HEK293 (cell line): ENCODE data around the gene SLC6A6.

Source experiments
- CTCF ChIA-PET: fragments of 350-600 bp; formaldehyde crosslinking; extraction: SDS; loops from one replicate; lab custom pipeline; 2021; ENCODE audit warnings: antibody characterized with exemption; lab: Yijun Ruan, JAX
- POLR2A ChIA-PET: fragments of 300-600 bp; formaldehyde crosslinking; extraction: SDS; loops from one replicate; lab custom pipeline; 2020; ENCODE audit warnings: antibody characterized with exemption, inconsistent platforms; lab: Yijun Ruan, JAX
- H3K27ac ChIP-seq: fragments of 200-500 bp; sonication (Bioruptor generic); 2 replicates; pipeline ENCODE4 v1.5.1; 2014; ENCODE audit warnings: low read depth, low read length, control low read depth, inconsistent platforms; ENCODE audit errors: extremely low read depth
- H3K36me3 ChIP-seq, 2 experiments: fragments of 200-500 bp in 1 of 2; sonication (Bioruptor generic) in 1 of 2; 1 replicate in 1 of 2; 2 replicates in 1 of 2; pipeline ENCODE4 v1.5.1; 2014 to 2017; ENCODE audit warnings: inconsistent platforms in 2 of 2, low read length in 2 of 2; ENCODE audit not compliant: control insufficient read depth in 2 of 2, insufficient read depth in 1 of 2
- H3K4me1 ChIP-seq: fragments of 200-500 bp; sonication (Bioruptor generic); 2 replicates; pipeline ENCODE4 v1.5.1; 2014; ENCODE audit warnings: mild to moderate bottlenecking, low read length, inconsistent platforms; ENCODE audit not compliant: control insufficient read depth, insufficient read depth
- H3K4me3 ChIP-seq: 2 replicates; pipeline ENCODE4 v1.5.1; 2011; ENCODE audit warnings: low read depth, mild to moderate bottlenecking, control low read depth, low read length, moderate library complexity
- H3K9me3 ChIP-seq: fragments of 200-500 bp; sonication (Bioruptor generic); 2 replicates; pipeline ENCODE4 v1.5.1; 2014; ENCODE audit warnings: low read depth, low read length, inconsistent platforms; ENCODE audit not compliant: control insufficient read depth, insufficient read depth
- BCL11B ChIP-seq: fragments of 450-650 bp; formaldehyde crosslinking; IDR thresholded peaks from 2 replicates; pipeline ENCODE4 v1.5.1; 2016; ENCODE audit warnings: low read depth, missing biosample characterization, missing genetic modification characterization
- ELK4 ChIP-seq: IDR thresholded peaks from 2 replicates; pipeline ENCODE4 v1.6.1; 2011; ENCODE audit warnings: mild to moderate bottlenecking, low read depth, low read length, borderline replicate concordance
- FEZF1 ChIP-seq: fragments of 450-650 bp; formaldehyde crosslinking; IDR thresholded peaks from 2 replicates; pipeline ENCODE4 v1.5.1; 2016; ENCODE audit warnings: missing biosample characterization, missing genetic modification characterization
- GLI2 ChIP-seq: fragments of 450-650 bp; formaldehyde crosslinking; IDR thresholded peaks from 2 replicates; pipeline ENCODE4; 2017; ENCODE audit warnings: missing biosample characterization, missing genetic modification characterization, low read depth, borderline replicate concordance
- KLF1 ChIP-seq: fragments of 450-650 bp; formaldehyde crosslinking; IDR thresholded peaks from 2 replicates; pipeline ENCODE4 v1.5.1; 2016; ENCODE audit warnings: missing biosample characterization, missing genetic modification characterization
- OVOL3 ChIP-seq: fragments of 450-650 bp; formaldehyde crosslinking; IDR thresholded peaks from 2 replicates; pipeline ENCODE4 v1.5.1; 2016; ENCODE audit warnings: missing biosample characterization, missing genetic modification characterization
- ZBTB21 ChIP-seq: fragments of 450-650 bp; formaldehyde crosslinking; IDR thresholded peaks from 2 replicates; pipeline ENCODE4 v1.5.1; 2017; ENCODE audit warnings: missing biosample characterization, missing genetic modification characterization
- ZNF138 ChIP-seq: fragments of 450-650 bp; formaldehyde crosslinking; IDR thresholded peaks from 2 replicates; pipeline ENCODE4 v1.5.1; 2016; ENCODE audit warnings: missing biosample characterization, missing genetic modification characterization, borderline replicate concordance
- ZNF174 ChIP-seq: fragments of 450-650 bp; formaldehyde crosslinking; IDR thresholded peaks from 2 replicates; pipeline ENCODE4 v1.5.0; 2017; ENCODE audit warnings: missing biosample characterization, mild to moderate bottlenecking, missing genetic modification characterization
- ZNF223 ChIP-seq: fragments of 450-650 bp; formaldehyde crosslinking; IDR thresholded peaks from 2 replicates; pipeline ENCODE4 v1.5.1; 2016; ENCODE audit warnings: missing biosample characterization, missing genetic modification characterization
- ZNF280D ChIP-seq: fragments of 450-650 bp; formaldehyde crosslinking; IDR thresholded peaks from 2 replicates; pipeline ENCODE4 v1.5.1; 2016; ENCODE audit warnings: missing biosample characterization, missing genetic modification characterization
- ZNF362 ChIP-seq: fragments of 450-650 bp; formaldehyde crosslinking; IDR thresholded peaks from 2 replicates; pipeline ENCODE4 v1.5.1; 2016; ENCODE audit warnings: missing biosample characterization, missing genetic modification characterization
- ZNF416 ChIP-seq: fragments of 450-650 bp; formaldehyde crosslinking; IDR thresholded peaks from 2 replicates; pipeline ENCODE4 v1.5.1; 2016; ENCODE audit warnings: missing biosample characterization, missing genetic modification characterization
- ZNF529 ChIP-seq: fragments of 450-650 bp; formaldehyde crosslinking; IDR thresholded peaks from 2 replicates; pipeline ENCODE4 v1.5.1; 2017; ENCODE audit warnings: missing genetic modification characterization, missing biosample characterization; ENCODE audit not compliant: insufficient replicate concordance
- ZNF544 ChIP-seq: fragments of 450-650 bp; formaldehyde crosslinking; IDR thresholded peaks from 2 replicates; pipeline ENCODE4 v1.5.0; 2017; ENCODE audit warnings: missing biosample characterization, missing genetic modification characterization
- ZNF626 ChIP-seq: fragments of 450-650 bp; sonication (Bioruptor Pico); formaldehyde crosslinking; IDR thresholded peaks from 2 replicates; pipeline ENCODE4 v1.5.1; 2018; ENCODE audit warnings: missing biosample characterization, missing genetic modification characterization, inconsistent platforms
- ZNF645 ChIP-seq: fragments of 450-650 bp; formaldehyde crosslinking; IDR thresholded peaks from 2 replicates; pipeline ENCODE4; 2016; ENCODE audit warnings: missing biosample characterization, missing genetic modification characterization
- ZNF664 ChIP-seq: fragments of 450-650 bp; formaldehyde crosslinking; IDR thresholded peaks from 2 replicates; pipeline ENCODE4 v1.5.1; 2016; ENCODE audit warnings: missing biosample characterization, missing genetic modification characterization

Gene SLC6A6

GRCh38 chr3:14507305-14507741 lies 104.9 kb downstream of the SLC6A6 start:
- no peak overlapping the region for H3K4me3 ChIP-seq
- ChIA-PET CTCF (interaction anchor here (2.2 to 2.7 kb wide), 3 partner anchors 10 to 40 kb away, joined by 6 to 34 read pairs (median 14); no protein-coding TSS in a partner anchor), POLR2A (no interaction called here)
- no peaks in the 10 kb centered on the region; the same call in 1 of the 2 replicates for H3K9me3 ChIP-seq
- TF ChIP-seq GLI2 (tag by site-specific recombination) (no peak), ZNF416 (tag by site-specific recombination) (no peak), ELK4 (no peak), ZNF529 (no peak), FEZF1 (tag by site-specific recombination) (no peak), ZNF223 (tag by site-specific recombination) (no peak), ZNF645 (no peak), ZNF174 (tag by site-specific recombination) (no peak), ZNF362 (tag by site-specific recombination) (no peak), ZNF280D (tag by site-specific recombination) (no peak), ZNF138 (tag by site-specific recombination) (no peak), KLF1 (tag by site-specific recombination) (no peak), BCL11B (no peak), ZBTB21 (no peak), OVOL3 (tag by site-specific recombination) (no peak), ZNF626 (no peak)
- no peaks in the 10 kb centered on the region for H3K36me3 ChIP-seq
- H3K27ac ChIP-seq = no peak overlapping the region
- no peaks in the 10 kb centered on the region for H3K4me1 ChIP-seq

GRCh38 chr3:14507757-14508504 lies 105.5 kb downstream of the SLC6A6 start:
- Histone ChIP-seq H3K4me3 (no peak overlapping the region), H3K4me1 (no peaks in the 10 kb centered on the region), H3K9me3 (no peaks in the 10 kb centered on the region; the same call in 1 of the 2 replicates), H3K36me3 (no peaks in the 10 kb centered on the region), H3K27ac (no peak overlapping the region)
- ChIA-PET POLR2A (no interaction called here), CTCF (interaction anchor here (0.6 to 2.7 kb wide), 24 partner anchors 8 to 611 kb away, joined by 3 to 34 read pairs (median 5); partner anchors contain the start of gene C3orf20)
- no peak for TF ChIP-seq ZNF544 (tag by site-specific recombination)
- peak; percentile 31; the same call in 1 of the 2 replicates for TF ChIP-seq ZNF664 (tag by site-specific recombination)
